HCT116 (cell line): ENCODE data around the gene IFI44. TPM values are rescaled to one million over a fixed set of nuclear protein-coding genes. Genes with fewer than 3 reads are reported as not detected.

Experiments used
- ATAC-seq: fragments of 200-7000 bp; cut with Tn5 transposase; 2 replicates; pipeline ENCODE4 v1.9.1; 2020; ENCODE audit warnings: mild to moderate bottlenecking, moderate library complexity
- BruUV-seq: library from RNA; stranded (reverse); fragments of 400-500 nt; replicated peaks from 2 replicates; lab custom pipeline; 2021; lab: Mats Ljungman, UMichigan
- CTCF ChIA-PET: fragments of 300-600 bp; sonication (Branson Sonifier 250); formaldehyde crosslinking; loops from one replicate; lab custom pipeline; 2021; ENCODE audit warnings: antibody characterized with exemption; lab: Charles Lee
- POLR2A ChIA-PET: fragments of 300-600, 350-600 bp; sonication (Branson Sonifier 250); formaldehyde crosslinking; loops from one replicate; lab custom pipeline; 2021; ENCODE audit warnings: antibody characterized with exemption; lab: Charles Lee
- RAD21 ChIA-PET, 2 experiments: fragments of 300-600 bp; sonication (Branson Sonifier 250); formaldehyde crosslinking; loops; one replicate each; lab custom pipeline; 2023; ENCODE audit warnings: low total read pairs in 2 of 2; ENCODE audit not compliant: uncharacterized antibody in 2 of 2, unreplicated experiment in 2 of 2, low non-redundant PET in 1 of 2; lab: Charles Lee
- DNase-seq: peaks from one replicate; pipeline ENCODE4 v3.0.0-alpha.2; 2010; ENCODE audit warnings: low read depth, low spot score
- H2AFZ ChIP-seq: fragments of 200-600 bp; shearing (Covaris generic), sonication (generic); 2 replicates; pipeline ENCODE4 v1.6.1; 2017; ENCODE audit warnings: low read depth, mixed run types, mixed read lengths, antibody characterized with exemption, low read length; ENCODE audit not compliant: poor library complexity, severe bottlenecking
- H3K27ac ChIP-seq: 2 replicates; pipeline ENCODE4 v1.5.1; 2012; ENCODE audit warnings: low read depth, low read length
- H3K27me3 ChIP-seq: fragments of 200-600 bp; sonication (generic); 2 replicates; pipeline ENCODE4 v1.6.1; 2016; ENCODE audit warnings: mixed run types, low read length, mixed read lengths; ENCODE audit not compliant: insufficient read depth
- H3K36me3 ChIP-seq, 2 experiments: fragments of 200-500 bp in 1 of 2; fragments of 200-600 bp in 1 of 2; sonication (Bioruptor generic) in 1 of 2; sonication (generic) in 1 of 2; 2 replicates each; pipeline versions ENCODE4 v1.5.1 to v1.6.1; 2014 to 2016; ENCODE audit warnings: low read length in 2 of 2, inconsistent platforms in 1 of 2, mixed read lengths in 1 of 2, mixed run types in 1 of 2; ENCODE audit not compliant: insufficient read depth in 2 of 2, control insufficient read depth in 1 of 2
- H3K4me1 ChIP-seq, 2 experiments: fragments of 200-600 bp in 1 of 2; sonication (generic) in 1 of 2; 2 replicates each; pipeline versions ENCODE4 v1.5.1 to v1.6.1; 2012 to 2017; ENCODE audit warnings: low read length in 2 of 2, inconsistent platforms in 1 of 2, mild to moderate bottlenecking in 1 of 2, mixed read lengths in 1 of 2, mixed run types in 1 of 2, moderate library complexity in 1 of 2; ENCODE audit not compliant: insufficient read depth in 2 of 2, control insufficient read depth in 1 of 2
- H3K4me2 ChIP-seq: fragments of 200-600 bp; sonication (generic); 2 replicates; pipeline ENCODE4 v1.6.1; 2017; ENCODE audit warnings: mixed run types, low read length, mixed read lengths
- H3K4me3 ChIP-seq, 2 experiments: fragments of 200-600 bp in 1 of 2; sonication (generic) in 1 of 2; replicated peaks in 1 of 2; 2 replicates each; pipeline ENCODE4 v1.5.1; 2011 to 2016; ENCODE audit warnings: low read length in 2 of 2, control low read depth in 1 of 2, low read depth in 1 of 2, mild to moderate bottlenecking in 1 of 2, mixed read lengths in 1 of 2, mixed run types in 1 of 2
- H3K79me2 ChIP-seq: fragments of 200-600 bp; sonication (generic); 2 replicates; pipeline ENCODE4 v1.6.1; 2017; ENCODE audit warnings: mild to moderate bottlenecking, mixed run types, low read length, moderate library complexity, mixed read lengths; ENCODE audit not compliant: insufficient read depth
- H3K9ac ChIP-seq: fragments of 200-600 bp; sonication (generic); 2 replicates; pipeline ENCODE4 v1.6.1; 2016; ENCODE audit warnings: low read length, mixed read lengths
- H3K9me2 ChIP-seq: fragments of 200-600 bp; sonication (generic), shearing (Covaris generic); 2 replicates; pipeline ENCODE4 v1.6.1; 2017; ENCODE audit warnings: mixed run types, mild to moderate bottlenecking, moderate library complexity; ENCODE audit not compliant: insufficient read depth
- H3K9me3 ChIP-seq, 2 experiments: fragments of 200-500 bp in 1 of 2; fragments of 200-600 bp in 1 of 2; sonication (Bioruptor generic) in 1 of 2; sonication (generic) in 1 of 2; 2 replicates each; pipeline ENCODE4 v1.6.1; 2014 to 2017; ENCODE audit warnings: low read length in 2 of 2, mixed read lengths in 2 of 2, inconsistent platforms in 1 of 2, low read depth in 1 of 2, mild to moderate bottlenecking in 1 of 2, mixed run types in 1 of 2, moderate library complexity in 1 of 2; ENCODE audit not compliant: control insufficient read depth in 1 of 2, insufficient read depth in 1 of 2
- H4K20me1 ChIP-seq: fragments of 200-600 bp; sonication (generic), shearing (Covaris generic); 2 replicates; pipeline ENCODE4 v1.6.1; 2017; ENCODE audit warnings: mixed run types, mild to moderate bottlenecking, moderate library complexity; ENCODE audit not compliant: insufficient read depth
- CBX3 ChIP-seq: IDR thresholded peaks from 2 replicates; pipeline ENCODE4 v1.6.1; 2012; ENCODE audit warnings: low read depth
- EGR1 ChIP-seq: IDR thresholded peaks from 2 replicates; pipeline ENCODE4 v1.6.1; 2012; ENCODE audit warnings: low read depth
- ELF1 ChIP-seq: IDR thresholded peaks from 2 replicates; pipeline ENCODE4 v1.6.1; 2012; ENCODE audit warnings: low read depth, borderline replicate concordance
- EZH2 ChIP-seq: fragments of 200-600 bp; sonication (generic); IDR thresholded peaks from 2 replicates; pipeline ENCODE4 v1.6.1; 2017; ENCODE audit warnings: antibody characterized with exemption, mixed run types
- FOSL1 ChIP-seq: IDR thresholded peaks from 2 replicates; pipeline ENCODE4 v1.6.1; 2012; ENCODE audit warnings: low read depth
- JUND ChIP-seq: IDR thresholded peaks from 2 replicates; pipeline ENCODE4 v1.6.1; 2012
- MAX ChIP-seq: IDR thresholded peaks from 2 replicates; pipeline ENCODE4 v1.6.1; 2012
- POLR2A ChIP-seq: IDR thresholded peaks from 2 replicates; pipeline ENCODE4 v1.7.0; 2011; ENCODE audit warnings: borderline replicate concordance; ENCODE audit not compliant: insufficient read depth, insufficient read length; ENCODE audit errors: extremely low read depth
- POLR2AphosphoS5 ChIP-seq: IDR thresholded peaks from 2 replicates; pipeline ENCODE4 v1.6.1; 2011; ENCODE audit warnings: mild to moderate bottlenecking, low read depth, low read length, moderate library complexity
- RAD21 ChIP-seq: IDR thresholded peaks from 2 replicates; pipeline ENCODE4 v1.6.1; 2012; ENCODE audit warnings: low read depth, mild to moderate bottlenecking
- SIN3A ChIP-seq: IDR thresholded peaks from 2 replicates; pipeline ENCODE4 v1.6.1; 2012; ENCODE audit warnings: low read depth
- SRF ChIP-seq: IDR thresholded peaks from 2 replicates; pipeline ENCODE4 v1.6.1; 2012; ENCODE audit warnings: low read depth
- YY1 ChIP-seq: IDR thresholded peaks from 2 replicates; pipeline ENCODE4 v1.6.1; 2011; ENCODE audit warnings: low read length, low read depth, moderate library complexity, mild to moderate bottlenecking; ENCODE audit not compliant: insufficient replicate concordance; ENCODE audit errors: extremely low read depth
- ZBTB33 ChIP-seq: IDR thresholded peaks from 2 replicates; pipeline ENCODE4 v1.6.1; 2011; ENCODE audit warnings: mild to moderate bottlenecking, low read length, moderate library complexity; ENCODE audit not compliant: insufficient replicate concordance; ENCODE audit errors: extremely low read depth
- ZFX ChIP-seq: fragments of 450-650 bp; IDR thresholded peaks from 2 replicates; pipeline ENCODE4 v1.6.1; 2017
- ZNF274 ChIP-seq: fragments of 200-500 bp; sonication (Bioruptor generic); IDR thresholded peaks from 2 replicates; pipeline ENCODE4 v1.6.1; 2014; ENCODE audit warnings: mild to moderate bottlenecking, low read depth, low read length, inconsistent platforms
- intact Hi-C: fragments of 100-400 bp; cut with micrococcal nuclease; formaldehyde crosslinking; loops from 2 replicates; pipeline ENCODE4 v1.10.0; 2022
- total RNA-seq: library from RNA; stranded (reverse); gene quantifications from one replicate; pipeline ENCODE4 v1.2.1, GENCODE V29; 2021; ENCODE audit not compliant: unreplicated experiment
- TF ChIP-seq, protein P1 (sequence below): IDR thresholded peaks from 2 replicates; pipeline ENCODE4 v1.6.1; 2012

IFI44 gene
- total RNA-seq, 1 experiment from 2014 or later = 0.66 TPM

DNA sequence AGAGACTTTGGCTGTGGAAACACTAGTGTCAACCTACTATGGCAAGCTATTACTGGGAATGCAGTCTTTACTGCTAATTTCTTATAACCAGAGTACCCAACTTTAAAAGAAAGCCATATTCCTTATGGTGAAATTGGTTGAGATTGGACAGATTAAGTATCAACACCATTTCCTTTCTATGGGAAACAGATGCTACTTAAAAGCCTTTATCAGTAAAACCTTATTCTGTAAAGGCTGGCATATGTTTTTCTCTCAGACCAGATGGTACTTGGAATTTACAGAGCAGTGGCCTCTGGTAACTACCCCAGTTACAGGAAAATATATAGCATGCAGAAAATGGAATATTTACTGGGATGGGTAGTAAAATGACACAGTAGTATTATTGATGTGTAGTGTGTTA, 18.8 kb downstream of the IFI44 start:
- H3K4me2 ChIP-seq = no peak overlapping the region
- H3K27ac ChIP-seq = no peak overlapping the region
- ChIA-PET CTCF (no interaction called here), RAD21 (no interaction called here), POLR2A (no interaction called here)
- H2AFZ ChIP-seq = no peak overlapping the region
- H3K9ac ChIP-seq = no peak overlapping the region
- H3K36me3 ChIP-seq = no peaks in the 10 kb centered on the region
- H3K9me3 ChIP-seq = no peaks in the 10 kb centered on the region
- no peaks in the 10 kb centered on the region for H4K20me1 ChIP-seq
- no peaks in the 10 kb centered on the region for H3K27me3 ChIP-seq
- H3K9me2 ChIP-seq = no peaks in the 10 kb centered on the region
- intact Hi-C loops = no loop called here
- BruUV-seq = no TSS peak
- no peaks in the 10 kb centered on the region for H3K79me2 ChIP-seq
- TF ChIP-seq ZFX (no peak), EGR1 (no peak), CBX3 (no peak), JUND (no peak), POLR2A (no peak)
- ATAC-seq (no peak), DNase-seq (no peak)
- no peak overlapping the region for H3K4me3 ChIP-seq
- H3K4me1 ChIP-seq = no peaks in the 10 kb centered on the region

GRCh38 chr1:78672428-78672827, 22.8 kb downstream of the IFI44 start:
- no TSS peak for BruUV-seq
- Histone ChIP-seq H3K4me1 (no peaks in the 10 kb centered on the region), H3K4me3 (no peak overlapping the region), H4K20me1 (no peaks in the 10 kb centered on the region), H3K4me2 (no peak overlapping the region), H2AFZ (no peak overlapping the region), H3K36me3 (no peaks in the 10 kb centered on the region), H3K9me3 (no peaks in the 10 kb centered on the region), H3K27ac (no peak overlapping the region), H3K9me2 (no peaks in the 10 kb centered on the region), H3K9ac (no peak overlapping the region), H3K79me2 (no peaks in the 10 kb centered on the region), H3K27me3 (no peaks in the 10 kb centered on the region)
- ATAC-seq (no peak), DNase-seq (no peak)
- ChIA-PET POLR2A (no interaction called here), CTCF (interaction anchor here (3.3 kb wide), 1 partner anchor 55 kb away, joined by 11 read pairs; no protein-coding TSS in a partner anchor), RAD21 (no interaction called here)
- intact Hi-C loops = no loop called here
- TF ChIP-seq MAX (no peak), SRF (no peak), RAD21 (no peak), POLR2AphosphoS5 (no peak), EZH2 (no peak), ELF1 (no peak), EGR1 (no peak), ZFX (no peak), CBX3 (no peak), ZNF274 (no peak), POLR2A (no peak), YY1 (no peak), ZBTB33 (no peak), JUND (no peak), FOSL1 (no peak), SIN3A (no peak)
- TF ChIP-seq, protein P1, sequence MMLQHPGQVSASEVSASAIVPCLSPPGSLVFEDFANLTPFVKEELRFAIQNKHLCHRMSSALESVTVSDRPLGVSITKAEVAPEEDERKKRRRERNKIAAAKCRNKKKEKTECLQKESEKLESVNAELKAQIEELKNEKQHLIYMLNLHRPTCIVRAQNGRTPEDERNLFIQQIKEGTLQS = no peak
